A673 (cell line): Measurements from ENCODE around the gene GDF9. TPM values are rescaled to one million over a fixed set of nuclear protein-coding genes. Genes with fewer than 3 reads are reported as not detected.

ENCODE experiments used
- BruUV-seq: library from RNA; stranded (reverse); fragments of 400-500 nt; replicated peaks from 2 replicates; lab custom pipeline; 2021; lab: Mats Ljungman, UMichigan
- CTCF ChIA-PET: fragments of 300-600 bp; sonication (Branson Sonifier 250); formaldehyde crosslinking; loops from one replicate; lab custom pipeline; 2022; ENCODE audit warnings: antibody characterized with exemption; lab: Charles Lee
- POLR2A ChIA-PET: fragments of 300-600 bp; sonication (Branson Sonifier 250); formaldehyde crosslinking; loops from one replicate; lab custom pipeline; 2022; ENCODE audit warnings: antibody characterized with exemption; ENCODE audit not compliant: low non-redundant PET; lab: Charles Lee
- DNase-seq: peaks from one replicate; pipeline ENCODE4 v3.0.0-alpha.2; 2015; ENCODE audit warnings: low spot score
- H3K27ac ChIP-seq: fragments of 200-600 bp; sonication (generic); 2 replicates; pipeline ENCODE4 v1.5.1; 2016; ENCODE audit warnings: mixed run types, low read depth, mild to moderate bottlenecking, mixed read lengths, antibody characterized with exemption, low read length; ENCODE audit not compliant: poor library complexity, severe bottlenecking
- H3K27me3 ChIP-seq: fragments of 200-600 bp; sonication (generic); replicated peaks from 2 replicates; pipeline ENCODE4 v1.6.1; 2017; ENCODE audit warnings: mixed run types, low read depth, mild to moderate bottlenecking, mixed read lengths, antibody characterized with exemption, low read length; ENCODE audit not compliant: insufficient read depth, poor library complexity
- H3K36me3 ChIP-seq: fragments of 200-600 bp; sonication (generic); 2 replicates; pipeline ENCODE4 v1.6.1; 2016; ENCODE audit warnings: mixed run types, mild to moderate bottlenecking, mixed read lengths, antibody characterized with exemption, low read length; ENCODE audit not compliant: insufficient read depth, poor library complexity, severe bottlenecking
- H3K4me1 ChIP-seq: fragments of 200-600 bp; sonication (generic); 2 replicates; pipeline ENCODE4 v1.6.1; 2017; ENCODE audit warnings: mixed run types, mild to moderate bottlenecking, mixed read lengths, antibody characterized with exemption, low read length; ENCODE audit not compliant: insufficient read depth, poor library complexity, severe bottlenecking
- H3K4me3 ChIP-seq: fragments of 200-600 bp; sonication (generic); 2 replicates; pipeline ENCODE4 v1.5.1; 2016; ENCODE audit warnings: low read depth, mixed run types, mild to moderate bottlenecking, mixed read lengths, low read length; ENCODE audit not compliant: poor library complexity, severe bottlenecking
- H3K9me3 ChIP-seq: fragments of 200-600 bp; sonication (generic); 2 replicates; pipeline ENCODE4 v1.6.1; 2016; ENCODE audit warnings: mixed run types, low read depth, mild to moderate bottlenecking, mixed read lengths, antibody characterized with exemption, low read length; ENCODE audit not compliant: poor library complexity, severe bottlenecking
- CTCF ChIP-seq: fragments of 300-800, 200-600 bp; sonication (generic); conservative IDR thresholded peaks from 2 replicates; pipeline ENCODE4 v1.5.1; 2017; ENCODE audit warnings: low read depth, mild to moderate bottlenecking, antibody characterized with exemption, low read length, moderate library complexity, mixed read lengths
- EZH2 ChIP-seq: fragments of 200-600 bp; sonication (generic); IDR thresholded peaks from 2 replicates; pipeline ENCODE4 v1.6.1; 2017; ENCODE audit warnings: borderline replicate concordance, low read depth, mild to moderate bottlenecking, mixed read lengths, antibody characterized with exemption, low read length; ENCODE audit not compliant: poor library complexity, severe bottlenecking
- intact Hi-C: fragments of 100-400 bp; cut with micrococcal nuclease; formaldehyde crosslinking; loops from one replicate; pipeline ENCODE4 v1.10.0; 2022; ENCODE audit not compliant: unreplicated experiment
- total RNA-seq: library from RNA; stranded (reverse); gene quantifications from 2 replicates; pipeline ENCODE4 v1.2.3, GENCODE V29; 2021

GDF9 gene
- total RNA-seq, 1 experiment from 2014 or later, result 0.32 TPM

- CTCF ChIA-PET, result no interaction called here
- no peak for TF ChIP-seq EZH2
- TF ChIP-seq CTCF, result no peak
- Histone ChIP-seq H3K27ac (no peak overlapping the region), H3K36me3 (no peaks in the 10 kb centered on the region), H3K4me1 (no peaks in the 10 kb centered on the region), H3K27me3 (no peaks in the 10 kb centered on the region), H3K4me3 (no peak overlapping the region), H3K9me3 (no peaks in the 10 kb centered on the region)
- intact Hi-C loops, result no loop called here
- no TSS peak for BruUV-seq
- DNase-seq, result no peak
- POLR2A ChIA-PET, result no interaction called here
Measured at GRCh38 chr5:132854301-132854700, 12.0 kb downstream of the GDF9 start.

- no TSS peak for BruUV-seq
- H3K9me3 ChIP-seq, result no peaks in the 10 kb centered on the region
- no peaks in the 10 kb centered on the region for H3K36me3 ChIP-seq
- DNase-seq, result no peak
- H3K27me3 ChIP-seq, result no peaks in the 10 kb centered on the region
- no peak for TF ChIP-seq CTCF
- no peak for TF ChIP-seq EZH2
- intact Hi-C loops, result no loop called here
- no peaks in the 10 kb centered on the region for H3K4me1 ChIP-seq
- H3K27ac ChIP-seq, result no peak overlapping the region
- ChIA-PET POLR2A (no interaction called here), CTCF (no interaction called here)
- no peak overlapping the region for H3K4me3 ChIP-seq
Measured at GRCh38 chr5:132853790-132854189, 12.5 kb downstream of the GDF9 start.

DNA sequence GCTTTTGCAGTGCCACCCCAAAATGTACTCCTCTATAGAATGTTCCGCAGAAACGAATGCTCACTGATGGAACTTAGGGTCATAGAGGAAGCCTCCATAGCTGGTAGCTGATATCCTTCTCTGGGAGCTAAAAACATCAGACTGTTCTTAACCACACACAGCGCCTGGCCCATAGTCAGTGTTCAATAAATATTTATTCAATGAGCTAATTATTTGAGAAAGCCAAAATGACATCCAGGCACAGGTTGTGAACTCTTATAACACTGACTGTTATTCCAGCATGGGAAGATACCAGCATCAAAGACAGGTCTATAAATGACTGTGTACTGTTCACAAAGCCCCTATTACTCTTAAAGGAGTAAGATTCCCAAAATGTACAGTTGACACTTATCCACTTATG lies 12.9 kb downstream of the GDF9 start:
- POLR2A ChIA-PET, result no interaction called here
- DNase-seq, result no peak
- no peaks in the 10 kb centered on the region for H3K9me3 ChIP-seq
- no peaks in the 10 kb centered on the region for H3K27me3 ChIP-seq
- H3K4me3 ChIP-seq, result no peak overlapping the region
- CTCF ChIA-PET, result no interaction called here
- intact Hi-C loops, result no loop called here
- H3K27ac ChIP-seq, result no peak overlapping the region
- TF ChIP-seq CTCF (no peak), EZH2 (no peak)
- BruUV-seq, result no TSS peak
- H3K36me3 ChIP-seq, result no peaks in the 10 kb centered on the region
- H3K4me1 ChIP-seq, result no peaks in the 10 kb centered on the region
